ENCODE data around the gene CNTN4.

The CNTN4 gene

DNA sequence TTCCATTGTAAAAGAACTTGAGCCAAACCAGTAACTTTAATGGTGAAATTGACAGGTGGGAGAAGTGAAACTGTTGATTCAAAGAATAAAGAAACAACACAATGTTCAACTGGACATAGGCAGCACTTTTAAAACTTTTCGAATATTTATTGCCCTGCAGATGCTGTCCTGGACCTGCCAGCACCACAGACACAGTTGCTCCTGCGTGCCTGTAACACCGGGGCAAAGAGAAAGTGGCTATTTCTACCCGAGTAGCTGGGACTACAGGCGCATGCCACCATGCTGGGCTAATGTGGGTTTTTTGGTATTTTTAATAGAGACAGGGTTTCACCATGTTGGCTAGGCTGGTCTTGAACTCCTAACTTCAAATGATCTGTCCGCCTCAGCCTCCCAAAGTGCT lies 1004.1 kb downstream of the CNTN4 start:
- DNase-seq: no peak
- TF ChIP-seq, protein P1, sequence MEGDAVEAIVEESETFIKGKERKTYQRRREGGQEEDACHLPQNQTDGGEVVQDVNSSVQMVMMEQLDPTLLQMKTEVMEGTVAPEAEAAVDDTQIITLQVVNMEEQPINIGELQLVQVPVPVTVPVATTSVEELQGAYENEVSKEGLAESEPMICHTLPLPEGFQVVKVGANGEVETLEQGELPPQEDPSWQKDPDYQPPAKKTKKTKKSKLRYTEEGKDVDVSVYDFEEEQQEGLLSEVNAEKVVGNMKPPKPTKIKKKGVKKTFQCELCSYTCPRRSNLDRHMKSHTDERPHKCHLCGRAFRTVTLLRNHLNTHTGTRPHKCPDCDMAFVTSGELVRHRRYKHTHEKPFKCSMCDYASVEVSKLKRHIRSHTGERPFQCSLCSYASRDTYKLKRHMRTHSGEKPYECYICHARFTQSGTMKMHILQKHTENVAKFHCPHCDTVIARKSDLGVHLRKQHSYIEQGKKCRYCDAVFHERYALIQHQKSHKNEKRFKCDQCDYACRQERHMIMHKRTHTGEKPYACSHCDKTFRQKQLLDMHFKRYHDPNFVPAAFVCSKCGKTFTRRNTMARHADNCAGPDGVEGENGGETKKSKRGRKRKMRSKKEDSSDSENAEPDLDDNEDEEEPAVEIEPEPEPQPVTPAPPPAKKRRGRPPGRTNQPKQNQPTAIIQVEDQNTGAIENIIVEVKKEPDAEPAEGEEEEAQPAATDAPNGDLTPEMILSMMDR (IDR thresholded peaks at IDR 0.05): no peak
- no peaks in the 10 kb centered on the region for H3K27me3 Mint-ChIP-seq (ENCODE audit: low read depth, poor library complexity)

GRCh38 chr3:3105246-3105645 lies 1006.6 kb downstream of the CNTN4 start:
- peak overlapping the region; percentile 10 for H3K27ac Mint-ChIP-seq
- H3K27me3 Mint-ChIP-seq (ENCODE audit: low read depth, poor library complexity): no peaks in the 10 kb centered on the region
- DNase-seq: no peak
- H3K4me3 Mint-ChIP-seq: no peak overlapping the region
- no peaks in the 10 kb centered on the region for H3K36me3 Mint-ChIP-seq (ENCODE audit: low read depth)
- H3K9me3 Mint-ChIP-seq: no peaks in the 10 kb centered on the region
- peaks cover 11% of the 10 kb centered on the region for H3K4me1 Mint-ChIP-seq
- TF ChIP-seq, protein P1 (IDR thresholded peaks at IDR 0.05): no peak

More for the DNA sequence above, 1004.1 kb downstream of the CNTN4 start:
- Mint-ChIP-seq H3K4me3 (no peak overlapping the region), H3K36me3 (ENCODE audit: low read depth) (no peaks in the 10 kb centered on the region), H3K4me1 (no peaks in the 10 kb centered on the region), H3K27ac (no peak overlapping the region), H3K9me3 (no peaks in the 10 kb centered on the region)

DNA sequence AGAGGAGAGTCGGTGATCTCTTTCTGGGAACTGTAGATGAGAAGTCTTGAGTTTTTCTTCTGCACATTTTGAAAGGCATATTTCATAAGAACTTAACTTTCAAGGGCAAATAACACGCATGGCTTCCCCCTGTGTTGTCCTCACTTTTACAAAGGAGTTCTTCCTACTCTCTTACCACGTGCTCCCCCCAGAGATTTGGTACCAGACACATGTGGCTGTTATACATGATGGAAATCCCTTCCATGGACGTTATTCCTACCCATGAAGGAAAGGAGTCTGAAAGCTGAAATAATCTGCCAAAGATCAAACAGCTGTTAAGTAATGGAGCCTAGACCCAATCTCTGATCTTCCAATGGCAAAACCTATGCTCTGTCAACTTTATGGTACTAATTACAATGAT lies 1007.1 kb downstream of the CNTN4 start:
- Mint-ChIP-seq H3K36me3 (ENCODE audit: low read depth) (no peaks in the 10 kb centered on the region), H3K27me3 (ENCODE audit: low read depth, poor library complexity) (no peaks in the 10 kb centered on the region), H3K4me1 (peaks cover 17% of the 10 kb centered on the region), H3K4me3 (no peak overlapping the region), H3K9me3 (no peaks in the 10 kb centered on the region), H3K27ac (no peak overlapping the region)
- no peak for DNase-seq
- TF ChIP-seq, protein P1 (IDR thresholded peaks at IDR 0.05): no peak

DNA sequence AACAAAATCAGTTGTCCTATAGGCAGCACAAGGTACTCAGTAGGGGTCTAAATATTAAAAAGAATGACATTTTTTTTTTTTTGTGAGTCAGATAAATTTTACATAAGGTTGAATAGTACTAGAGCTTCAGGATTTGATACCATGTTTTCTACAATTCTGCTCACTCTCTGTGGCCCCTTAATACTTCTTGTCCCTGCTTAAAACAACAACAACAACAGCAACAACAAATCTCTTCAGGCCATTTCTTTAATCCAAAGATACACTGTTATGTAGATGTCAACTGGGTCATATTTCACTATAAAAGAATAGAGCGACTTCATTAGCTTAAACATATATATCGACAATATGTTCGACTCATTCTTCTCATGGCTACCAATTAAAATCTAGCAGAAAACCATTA lies 1008.5 kb downstream of the CNTN4 start:
- no peak for DNase-seq
- TF ChIP-seq, protein P1 (IDR thresholded peaks at IDR 0.05): no peak
- Mint-ChIP-seq H3K27ac (no peak overlapping the region), H3K36me3 (ENCODE audit: low read depth) (no peaks in the 10 kb centered on the region), H3K27me3 (ENCODE audit: low read depth, poor library complexity) (no peaks in the 10 kb centered on the region), H3K9me3 (no peaks in the 10 kb centered on the region), H3K4me3 (no peak overlapping the region), H3K4me1 (peaks cover 19% of the 10 kb centered on the region)

Data from nephron progenitor cell (in vitro differentiated cells).